ENCODE data around the gene SMIM12. TPM values are rescaled to one million over a fixed set of nuclear protein-coding genes. Genes with fewer than 3 reads are reported as not detected.

Gene SMIM12
- total RNA-seq, 1 donor = 25.3 TPM

DNA sequence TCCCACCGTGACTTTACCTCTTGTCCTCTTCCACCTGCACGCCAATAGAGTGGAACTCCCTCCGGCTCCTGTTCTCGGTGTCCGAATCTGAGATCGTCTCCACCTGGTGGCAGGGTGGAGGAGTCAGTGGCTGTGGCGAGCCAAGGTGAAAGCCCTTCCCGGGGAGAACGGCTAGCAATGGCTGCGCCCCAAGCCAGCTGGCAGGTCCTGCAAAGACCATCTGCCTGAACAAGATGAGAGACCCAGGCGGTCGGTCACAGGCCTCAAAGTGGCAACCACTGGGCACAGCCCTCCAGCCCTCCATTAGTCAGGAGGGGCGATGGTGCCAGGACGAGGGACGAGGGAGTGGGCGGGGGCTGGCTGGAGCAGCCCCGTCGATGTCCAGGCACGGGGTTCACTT is 25.4 kb upstream of the SMIM12 start:
- no peak for DNase-seq (ENCODE audit: insufficient read length, low spot score, missing footprints)
- TF ChIP-seq, protein P1, sequence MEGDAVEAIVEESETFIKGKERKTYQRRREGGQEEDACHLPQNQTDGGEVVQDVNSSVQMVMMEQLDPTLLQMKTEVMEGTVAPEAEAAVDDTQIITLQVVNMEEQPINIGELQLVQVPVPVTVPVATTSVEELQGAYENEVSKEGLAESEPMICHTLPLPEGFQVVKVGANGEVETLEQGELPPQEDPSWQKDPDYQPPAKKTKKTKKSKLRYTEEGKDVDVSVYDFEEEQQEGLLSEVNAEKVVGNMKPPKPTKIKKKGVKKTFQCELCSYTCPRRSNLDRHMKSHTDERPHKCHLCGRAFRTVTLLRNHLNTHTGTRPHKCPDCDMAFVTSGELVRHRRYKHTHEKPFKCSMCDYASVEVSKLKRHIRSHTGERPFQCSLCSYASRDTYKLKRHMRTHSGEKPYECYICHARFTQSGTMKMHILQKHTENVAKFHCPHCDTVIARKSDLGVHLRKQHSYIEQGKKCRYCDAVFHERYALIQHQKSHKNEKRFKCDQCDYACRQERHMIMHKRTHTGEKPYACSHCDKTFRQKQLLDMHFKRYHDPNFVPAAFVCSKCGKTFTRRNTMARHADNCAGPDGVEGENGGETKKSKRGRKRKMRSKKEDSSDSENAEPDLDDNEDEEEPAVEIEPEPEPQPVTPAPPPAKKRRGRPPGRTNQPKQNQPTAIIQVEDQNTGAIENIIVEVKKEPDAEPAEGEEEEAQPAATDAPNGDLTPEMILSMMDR (IDR thresholded peaks at IDR 0.05; ENCODE audit: extremely low read depth, low read depth, low read length) = no peak
- peak overlapping the region; percentile 76 for H3K4me2 ChIP-seq (ENCODE audit: insufficient read depth, low read length)
- H3K36me3 ChIP-seq (ENCODE audit: insufficient read depth, low read length) = no peaks in the 10 kb centered on the region
- H3K9me3 ChIP-seq (ENCODE audit: low read depth, low read length) = no peaks in the 10 kb centered on the region
- peaks cover 6% of the 10 kb centered on the region for H3K4me1 ChIP-seq (ENCODE audit: insufficient read depth, low read length)
- peaks cover 27% of the 10 kb centered on the region for H3K27me3 ChIP-seq (ENCODE audit: insufficient read depth, low read length)
- no peak overlapping the region for H3K27ac ChIP-seq (ENCODE audit: low read depth, low read length)
- H3K4me3 ChIP-seq (ENCODE audit: insufficient read depth, low read length) = no peak overlapping the region
- H2AFZ ChIP-seq (ENCODE audit: low read length) = no peak overlapping the region
- H4K20me1 ChIP-seq (ENCODE audit: insufficient read depth, low read length) = no peaks in the 10 kb centered on the region
- H3K79me2 ChIP-seq (ENCODE audit: insufficient read depth, low read length) = no peaks in the 10 kb centered on the region

DNA sequence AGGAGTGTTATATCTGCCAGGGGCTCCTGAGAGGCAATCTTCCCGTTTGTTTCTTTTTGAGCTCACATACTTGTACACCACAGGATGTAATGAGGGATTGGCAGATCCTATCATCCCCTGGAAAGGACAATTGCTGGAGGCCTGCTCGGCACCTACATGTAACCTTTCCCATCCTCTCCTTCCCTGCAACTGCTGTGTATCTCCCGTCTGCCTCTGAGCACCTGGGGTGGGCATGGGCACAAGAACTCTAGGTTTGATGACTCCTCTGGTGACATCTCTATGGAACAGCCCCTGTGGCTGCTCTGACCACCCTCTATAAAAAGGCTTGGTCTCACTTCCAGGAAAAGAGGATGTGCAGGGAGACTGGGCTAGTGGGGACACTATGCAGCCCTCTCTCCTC is 25.0 kb upstream of the SMIM12 start:
- H3K27me3 ChIP-seq (ENCODE audit: insufficient read depth, low read length) = peaks cover 27% of the 10 kb centered on the region
- no peak for DNase-seq (ENCODE audit: insufficient read length, low spot score, missing footprints)
- peaks cover 6% of the 10 kb centered on the region for H3K4me1 ChIP-seq (ENCODE audit: insufficient read depth, low read length)
- no peaks in the 10 kb centered on the region for H3K79me2 ChIP-seq (ENCODE audit: insufficient read depth, low read length)
- H2AFZ ChIP-seq (ENCODE audit: low read length) = no peak overlapping the region
- H3K9me3 ChIP-seq (ENCODE audit: low read depth, low read length) = no peaks in the 10 kb centered on the region
- no peaks in the 10 kb centered on the region for H4K20me1 ChIP-seq (ENCODE audit: insufficient read depth, low read length)
- H3K4me2 ChIP-seq (ENCODE audit: insufficient read depth, low read length) = no peak overlapping the region
- no peaks in the 10 kb centered on the region for H3K36me3 ChIP-seq (ENCODE audit: insufficient read depth, low read length)
- no peak overlapping the region for H3K27ac ChIP-seq (ENCODE audit: low read depth, low read length)
- TF ChIP-seq, protein P1 (IDR thresholded peaks at IDR 0.05; ENCODE audit: extremely low read depth, low read depth, low read length) = no peak
- H3K4me3 ChIP-seq (ENCODE audit: insufficient read depth, low read length) = no peak overlapping the region

DNA sequence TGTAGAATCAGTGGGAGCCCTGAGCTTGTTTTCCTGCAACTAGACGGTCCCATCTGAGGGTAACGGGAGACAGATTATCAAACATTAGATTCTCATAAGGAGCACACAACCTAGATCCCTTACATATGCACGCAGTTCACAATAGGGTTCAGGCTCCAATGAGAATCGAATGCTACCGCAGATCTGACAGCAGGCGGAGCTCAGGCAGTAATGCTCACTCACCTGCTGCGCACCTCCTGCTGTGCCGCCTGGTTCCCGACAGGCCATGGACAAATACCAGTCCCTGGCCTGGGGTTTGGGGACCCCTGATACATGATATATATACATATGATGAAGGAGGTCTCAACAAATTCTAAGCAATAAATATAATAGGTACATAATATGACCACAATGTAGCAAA is 19.7 kb upstream of the SMIM12 start:
- Histone ChIP-seq H2AFZ (ENCODE audit: low read length) (no peak overlapping the region), H3K27me3 (ENCODE audit: insufficient read depth, low read length) (peaks cover 24% of the 10 kb centered on the region), H3K27ac (ENCODE audit: low read depth, low read length) (no peak overlapping the region), H3K4me1 (ENCODE audit: insufficient read depth, low read length) (no peaks in the 10 kb centered on the region), H3K4me3 (ENCODE audit: insufficient read depth, low read length) (no peak overlapping the region), H3K9me3 (ENCODE audit: low read depth, low read length) (no peaks in the 10 kb centered on the region), H4K20me1 (ENCODE audit: insufficient read depth, low read length) (no peaks in the 10 kb centered on the region), H3K36me3 (ENCODE audit: insufficient read depth, low read length) (no peaks in the 10 kb centered on the region), H3K4me2 (ENCODE audit: insufficient read depth, low read length) (no peak overlapping the region), H3K79me2 (ENCODE audit: insufficient read depth, low read length) (no peaks in the 10 kb centered on the region)
- DNase-seq (ENCODE audit: insufficient read length, low spot score, missing footprints) = no peak
- TF ChIP-seq, protein P1 (IDR thresholded peaks at IDR 0.05; ENCODE audit: extremely low read depth, low read depth, low read length) = no peak

DNA sequence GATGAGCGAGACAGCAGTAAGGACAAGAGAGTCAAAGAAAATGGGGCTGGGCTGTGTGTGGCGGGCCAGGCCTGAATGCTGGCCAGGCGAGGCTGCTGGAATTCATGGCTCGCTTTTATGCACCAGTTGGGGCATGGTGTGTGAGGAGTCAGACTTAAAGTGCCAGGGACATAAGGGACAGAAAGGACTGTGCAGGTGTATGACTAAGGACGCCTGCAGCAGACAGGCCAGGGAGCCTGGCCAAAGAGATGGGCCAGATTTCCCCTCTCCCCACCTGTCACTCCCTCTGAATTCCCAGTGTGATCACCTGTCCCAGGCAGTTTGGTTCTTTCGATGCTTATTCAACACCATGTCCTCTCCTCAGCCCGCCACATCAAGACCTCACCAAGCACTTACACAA is 16.9 kb upstream of the SMIM12 start:
- Histone ChIP-seq H3K36me3 (ENCODE audit: insufficient read depth, low read length) (no peaks in the 10 kb centered on the region), H3K4me2 (ENCODE audit: insufficient read depth, low read length) (no peak overlapping the region), H3K27me3 (ENCODE audit: insufficient read depth, low read length) (peaks cover 32% of the 10 kb centered on the region), H3K4me3 (ENCODE audit: insufficient read depth, low read length) (no peak overlapping the region), H3K27ac (ENCODE audit: low read depth, low read length) (no peak overlapping the region), H3K9me3 (ENCODE audit: low read depth, low read length) (no peaks in the 10 kb centered on the region), H4K20me1 (ENCODE audit: insufficient read depth, low read length) (no peaks in the 10 kb centered on the region), H3K79me2 (ENCODE audit: insufficient read depth, low read length) (no peaks in the 10 kb centered on the region), H2AFZ (ENCODE audit: low read length) (no peak overlapping the region), H3K4me1 (ENCODE audit: insufficient read depth, low read length) (no peaks in the 10 kb centered on the region)
- no peak for DNase-seq (ENCODE audit: insufficient read length, low spot score, missing footprints)
- TF ChIP-seq, protein P1 (IDR thresholded peaks at IDR 0.05; ENCODE audit: extremely low read depth, low read depth, low read length) = no peak
